OCI-LY1 (cell line): ENCODE results near the gene PIK3R4.

Source experiments
- H2AFZ ChIP-seq: fragments of 200-600 bp; sonication (generic), shearing (Covaris generic); 2 replicates; pipeline ENCODE4 v1.6.0; 2014; ENCODE audit warnings: antibody characterized with exemption, mild to moderate bottlenecking, low read length
- H3F3A ChIP-seq: fragments of 200-600 bp; sonication (generic), shearing (Covaris generic); 2 replicates; pipeline ENCODE4 v1.6.0; 2014; ENCODE audit warnings: mild to moderate bottlenecking, antibody characterized with exemption, low read length, moderate library complexity; ENCODE audit not compliant: insufficient read depth
- H3K27ac ChIP-seq: fragments of 200-600 bp; sonication (generic); 2 replicates; pipeline ENCODE4 v1.5.1; 2014; ENCODE audit warnings: low read length, mixed run types, mild to moderate bottlenecking, low read depth; ENCODE audit not compliant: poor library complexity, severe bottlenecking
- H3K27me3 ChIP-seq: fragments of 200-600 bp; sonication (generic); 2 replicates; pipeline ENCODE4 v1.6.0; 2014; ENCODE audit warnings: antibody characterized with exemption, mild to moderate bottlenecking, low read length, moderate library complexity; ENCODE audit not compliant: insufficient read depth
- H3K36me3 ChIP-seq: fragments of 200-600 bp; sonication (generic); 2 replicates; pipeline ENCODE4 v1.6.1; 2014; ENCODE audit warnings: mild to moderate bottlenecking, antibody characterized with exemption, low read length, moderate library complexity, mixed read lengths; ENCODE audit not compliant: insufficient read depth
- H3K4me1 ChIP-seq: fragments of 200-600 bp; sonication (generic); 2 replicates; pipeline ENCODE4 v1.5.1; 2014; ENCODE audit warnings: mild to moderate bottlenecking, low read length, moderate library complexity; ENCODE audit not compliant: insufficient read depth, severe bottlenecking
- H3K4me2 ChIP-seq: fragments of 200-600 bp; sonication (generic), shearing (Covaris generic); 2 replicates; pipeline ENCODE4 v1.6.1; 2014; ENCODE audit warnings: low read length
- H3K4me3 ChIP-seq: fragments of 200-600 bp; sonication (generic); 2 replicates; pipeline ENCODE4 v1.5.1; 2014; ENCODE audit warnings: low read length, low read depth, mild to moderate bottlenecking, mixed read lengths; ENCODE audit not compliant: poor library complexity, severe bottlenecking
- H3K79me2 ChIP-seq: fragments of 200-600 bp; shearing (Covaris generic); 2 replicates; pipeline ENCODE4 v1.6.1; 2016; ENCODE audit warnings: mixed run types, low read length, mixed read lengths; ENCODE audit not compliant: insufficient read depth
- H3K9ac ChIP-seq: fragments of 200-600 bp; sonication (generic), shearing (Covaris generic); 2 replicates; pipeline ENCODE4 v1.6.1; 2014; ENCODE audit warnings: mild to moderate bottlenecking, low read length, mixed read lengths
- H3K9me2 ChIP-seq: fragments of 200-600 bp; sonication (generic), shearing (Covaris generic); 2 replicates; pipeline ENCODE4 v1.6.1; 2014; ENCODE audit warnings: low read depth, mild to moderate bottlenecking, low read length, mixed read lengths
- H3K9me3 ChIP-seq: fragments of 200-600 bp; shearing (Covaris generic); 2 replicates; pipeline ENCODE4 v1.6.1; 2014; ENCODE audit warnings: low read length, mixed read lengths
- H4K20me1 ChIP-seq: fragments of 200-600 bp; sonication (generic), shearing (Covaris generic); 2 replicates; pipeline ENCODE4 v1.6.0; 2016; ENCODE audit warnings: mild to moderate bottlenecking, low read length; ENCODE audit not compliant: insufficient read depth
- EZH2 ChIP-seq: fragments of 200-600 bp; sonication (generic), shearing (Covaris generic); IDR thresholded peaks from 2 replicates; pipeline ENCODE4 v1.8.0; 2017; ENCODE audit warnings: borderline replicate concordance, mixed run types, mild to moderate bottlenecking, antibody characterized with exemption, low read length, moderate library complexity, mixed read lengths
- TF ChIP-seq, protein P1 (sequence below): fragments of 200-600 bp; sonication (generic), shearing (Covaris generic); IDR thresholded peaks from 2 replicates; pipeline ENCODE4 v1.5.1; 2017; ENCODE audit warnings: mild to moderate bottlenecking, antibody characterized with exemption, low read length, moderate library complexity, mixed read lengths

The PIK3R4 gene

DNA sequence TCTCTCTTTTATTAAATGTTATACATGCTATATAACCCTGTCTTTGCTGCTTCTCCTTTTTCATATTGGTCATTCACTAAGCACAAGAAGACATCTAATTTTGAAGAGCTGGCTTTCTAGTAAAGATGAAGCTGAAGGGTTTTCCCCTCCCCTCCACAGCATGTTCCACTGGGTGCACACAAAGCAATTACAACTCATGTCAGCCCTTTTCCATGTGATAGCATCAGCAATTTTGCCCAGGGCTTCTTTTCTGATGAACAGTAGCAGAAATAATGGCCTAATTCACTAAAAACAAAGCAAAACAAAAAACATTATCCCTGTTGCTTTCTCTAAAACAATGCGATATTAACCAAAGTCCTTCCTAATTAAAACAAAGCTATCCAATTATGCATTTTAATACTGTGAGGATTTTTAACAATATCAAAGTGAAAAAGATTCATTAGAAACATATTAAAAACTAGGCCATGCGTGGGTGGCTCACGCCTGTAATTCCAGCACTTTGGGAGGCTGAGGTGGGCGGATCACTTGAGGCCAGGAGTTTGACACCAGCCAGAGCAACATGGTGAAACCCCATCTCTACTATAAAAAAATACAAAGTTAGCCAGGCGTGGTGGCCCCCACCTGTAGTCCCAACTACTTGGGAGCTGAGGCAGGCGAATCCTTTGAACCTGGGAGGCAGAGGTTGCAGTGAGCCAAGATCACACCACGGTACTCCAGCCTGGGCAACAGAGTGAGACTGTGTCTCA lies 12.2 kb upstream of the PIK3R4 start:
- TF ChIP-seq EZH2 = no peak
- TF ChIP-seq, protein P1, sequence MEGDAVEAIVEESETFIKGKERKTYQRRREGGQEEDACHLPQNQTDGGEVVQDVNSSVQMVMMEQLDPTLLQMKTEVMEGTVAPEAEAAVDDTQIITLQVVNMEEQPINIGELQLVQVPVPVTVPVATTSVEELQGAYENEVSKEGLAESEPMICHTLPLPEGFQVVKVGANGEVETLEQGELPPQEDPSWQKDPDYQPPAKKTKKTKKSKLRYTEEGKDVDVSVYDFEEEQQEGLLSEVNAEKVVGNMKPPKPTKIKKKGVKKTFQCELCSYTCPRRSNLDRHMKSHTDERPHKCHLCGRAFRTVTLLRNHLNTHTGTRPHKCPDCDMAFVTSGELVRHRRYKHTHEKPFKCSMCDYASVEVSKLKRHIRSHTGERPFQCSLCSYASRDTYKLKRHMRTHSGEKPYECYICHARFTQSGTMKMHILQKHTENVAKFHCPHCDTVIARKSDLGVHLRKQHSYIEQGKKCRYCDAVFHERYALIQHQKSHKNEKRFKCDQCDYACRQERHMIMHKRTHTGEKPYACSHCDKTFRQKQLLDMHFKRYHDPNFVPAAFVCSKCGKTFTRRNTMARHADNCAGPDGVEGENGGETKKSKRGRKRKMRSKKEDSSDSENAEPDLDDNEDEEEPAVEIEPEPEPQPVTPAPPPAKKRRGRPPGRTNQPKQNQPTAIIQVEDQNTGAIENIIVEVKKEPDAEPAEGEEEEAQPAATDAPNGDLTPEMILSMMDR = no peak
- Histone ChIP-seq H2AFZ (no peak overlapping the region), H3K9ac (no peak overlapping the region)

DNA sequence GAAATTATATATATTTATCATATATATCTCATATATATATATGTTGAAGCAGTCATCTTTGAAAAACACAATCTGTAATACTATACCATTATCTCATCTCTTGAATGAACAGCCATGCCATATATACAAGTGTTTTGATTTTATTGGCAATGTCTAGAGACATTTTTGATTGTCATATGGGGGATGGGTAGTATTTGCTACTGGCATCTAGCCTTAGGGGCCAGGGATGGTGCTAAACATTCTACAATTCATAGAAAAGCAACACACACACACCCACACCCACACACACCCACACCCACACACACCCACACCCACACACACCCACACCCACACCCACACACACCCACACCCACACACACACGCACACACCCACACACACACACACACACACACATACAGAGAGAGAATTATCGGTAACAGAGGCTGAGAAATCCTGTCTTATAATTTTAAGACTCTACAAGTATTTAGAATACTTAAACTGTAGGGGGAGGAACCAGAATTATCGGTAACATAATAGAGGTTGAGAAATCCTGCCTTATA lies 11.1 kb upstream of the PIK3R4 start:
- no peaks in the 10 kb centered on the region for H3K79me2 ChIP-seq
- no peak for TF ChIP-seq EZH2
- TF ChIP-seq, protein P1 = no peak
- H3K4me2 ChIP-seq = no peak overlapping the region
- no peaks in the 10 kb centered on the region for H3K36me3 ChIP-seq
- H3K27ac ChIP-seq = no peak overlapping the region
- H3K9me2 ChIP-seq = no peaks in the 10 kb centered on the region
- no peak overlapping the region for H2AFZ ChIP-seq
- H3K4me1 ChIP-seq = no peaks in the 10 kb centered on the region
- no peaks in the 10 kb centered on the region for H3K27me3 ChIP-seq
- H3K4me3 ChIP-seq = no peak overlapping the region
- no peaks in the 10 kb centered on the region for H4K20me1 ChIP-seq
- H3K9ac ChIP-seq = no peak overlapping the region
- no peaks in the 10 kb centered on the region for H3K9me3 ChIP-seq
- no peaks in the 10 kb centered on the region for H3F3A ChIP-seq

More for the DNA sequence above, 12.2 kb upstream of the PIK3R4 start:
- Histone ChIP-seq H3K27me3 (no peaks in the 10 kb centered on the region), H3K4me1 (no peaks in the 10 kb centered on the region), H3K79me2 (no peaks in the 10 kb centered on the region), H3F3A (no peaks in the 10 kb centered on the region), H3K4me3 (no peak overlapping the region), H3K4me2 (no peak overlapping the region), H3K9me3 (no peaks in the 10 kb centered on the region), H3K9me2 (no peaks in the 10 kb centered on the region), H3K27ac (no peak overlapping the region), H3K36me3 (no peaks in the 10 kb centered on the region), H4K20me1 (no peaks in the 10 kb centered on the region)

DNA sequence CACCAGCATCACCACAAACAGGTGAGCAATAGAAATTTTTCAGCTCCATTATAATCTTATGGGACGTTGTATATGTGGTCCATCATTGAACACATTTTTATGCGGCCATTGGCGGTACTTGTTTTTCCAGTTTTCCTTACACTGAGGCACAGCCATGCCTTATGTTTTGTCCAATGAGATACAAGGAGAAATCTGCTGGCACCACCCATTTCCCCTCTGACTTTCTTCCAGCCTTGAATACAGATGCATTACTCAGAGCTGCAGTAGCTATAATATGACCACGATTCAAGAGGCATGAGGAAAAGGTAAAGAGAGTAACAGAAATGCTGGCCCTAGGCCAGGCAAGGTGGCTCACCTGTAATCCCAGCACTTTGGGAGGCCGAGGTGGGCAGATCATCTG lies 9.0 kb upstream of the PIK3R4 start:
- H2AFZ ChIP-seq = no peak overlapping the region
- no peak overlapping the region for H3K9ac ChIP-seq
- H3K27ac ChIP-seq = no peak overlapping the region
- H3K79me2 ChIP-seq = no peaks in the 10 kb centered on the region
- H4K20me1 ChIP-seq = no peaks in the 10 kb centered on the region
- no peaks in the 10 kb centered on the region for H3K9me2 ChIP-seq
- H3F3A ChIP-seq = no peaks in the 10 kb centered on the region
- H3K36me3 ChIP-seq = no peaks in the 10 kb centered on the region
- no peaks in the 10 kb centered on the region for H3K9me3 ChIP-seq
- no peak overlapping the region for H3K4me3 ChIP-seq
- no peaks in the 10 kb centered on the region for H3K4me1 ChIP-seq
- H3K4me2 ChIP-seq = no peak overlapping the region
- H3K27me3 ChIP-seq = no peaks in the 10 kb centered on the region
- TF ChIP-seq, protein P1 = no peak
- no peak for TF ChIP-seq EZH2
